Measurements from ENCODE around the gene TGFBI.
"Not testable (repeated sequence)": the region's sequence is repeated elsewhere in the genome, so short reads cannot be mapped to it uniquely, and the experiment has no call there.

- TF ChIP-seq CTCF, POLR2A (IDR thresholded peaks at IDR 0.05): not testable (repeated sequence)
These were observed 16.2 kb downstream of the TGFBI start for GRCh38 chr5:136045026-136045425.

Data from adrenal gland (tissue), 5 donors.